Lower leg skin (tissue), 4 donors: ENCODE data around the gene KLF7. TPM values are rescaled to one million over a fixed set of nuclear protein-coding genes. Genes with fewer than 3 reads are reported as not detected.

Experiments used
- DNase-seq, 2 donors: peaks; one replicate each; pipeline ENCODE4 v3.0.0-alpha.2; 2019; ENCODE audit warnings: low spot score in 2 of 2
- H3K4me3 ChIP-seq: fragments of 200-600 bp; sonication (generic); 2 replicates; pipeline ENCODE4 v1.5.1; 2017; ENCODE audit warnings: mild to moderate bottlenecking, low read depth; ENCODE audit not compliant: poor library complexity, severe bottlenecking
- CTCF ChIP-seq, 3 donors: fragments of 450-650 bp; IDR thresholded peaks; one replicate each; pipeline ENCODE4 v1.5.1; 2016; ENCODE audit warnings: antibody characterized with exemption in 3 of 3, mild to moderate bottlenecking in 3 of 3, moderate library complexity in 2 of 3
- POLR2A ChIP-seq, 2 donors: fragments of 450-650 bp; IDR thresholded peaks; one replicate each; pipeline ENCODE4 v1.6.1; 2016 to 2017; ENCODE audit warnings: antibody characterized with exemption in 2 of 2, mild to moderate bottlenecking in 1 of 2, moderate library complexity in 1 of 2
- WGBS, 2 donors: methylation state at CpG; one replicate each; pipeline ENCODE4 v1.1.5; 2018; 5-methylcytosine and 5-hydroxymethylcytosine counted together
- intact Hi-C: fragments of 100-400 bp; cut with DNase I; formaldehyde crosslinking; loops from one replicate; pipeline ENCODE4 v1.15.0; 2023; ENCODE audit warnings: low total_unique reads
- total RNA-seq, 4 donors: library from RNA; depleted of rRNA; stranded (reverse); fragments of >200 nt; gene quantifications; one replicate each; pipeline ENCODE4 v1.1.0, GENCODE V29; 2016

KLF7 gene
- total RNA-seq, 4 donors from 2014 or later, result 10.7 to 26.4 (median 13.5) TPM

DNA sequence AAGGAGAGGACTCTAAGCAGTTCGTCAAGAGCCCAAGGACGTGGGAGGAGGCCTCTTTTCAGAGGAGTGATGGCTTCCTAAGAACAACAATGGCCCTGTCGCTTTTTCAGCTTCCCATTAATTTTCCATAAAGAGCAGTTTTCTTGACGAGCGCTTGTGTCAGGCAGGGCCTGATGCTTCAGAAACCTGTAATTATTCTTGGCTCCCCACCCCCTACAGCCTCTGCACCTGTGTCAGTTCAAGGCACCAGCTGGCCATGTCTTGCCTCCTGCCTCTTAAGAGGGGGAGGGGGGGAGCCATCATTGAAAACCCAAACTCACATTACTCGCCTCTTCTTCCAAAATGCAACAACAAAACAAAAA, 32.3 kb downstream of the KLF7 start:
- DNase-seq, result no peak
- H3K4me3 ChIP-seq, result no peak overlapping the region
- 72 to 77% methylated on average over 6 of the region's 6 CpGs for WGBS, 2 donors
- TF ChIP-seq POLR2A (IDR thresholded peaks at IDR 0.05) (no peak), CTCF (IDR thresholded peaks at IDR 0.05) (no peak)
- intact Hi-C loops, result no loop called here

DNA sequence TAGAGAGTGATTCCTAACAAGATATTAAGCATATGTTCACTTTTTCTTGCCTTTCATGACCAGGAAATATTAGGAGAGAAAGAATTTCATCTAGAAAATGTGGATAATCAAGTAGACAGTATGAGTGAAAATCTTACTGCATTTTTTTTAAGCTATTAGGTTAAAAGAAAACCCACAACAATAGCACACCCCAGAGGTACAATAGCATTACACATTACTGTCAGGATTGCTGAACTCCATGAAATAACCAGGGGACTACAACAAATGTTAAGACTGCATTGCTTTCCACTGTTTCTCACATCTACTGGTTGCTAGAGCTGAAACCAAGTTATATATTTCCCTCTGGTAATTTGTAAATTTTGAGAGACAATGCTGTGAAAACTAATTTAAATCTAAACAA, 33.7 kb downstream of the KLF7 start:
- H3K4me3 ChIP-seq, result no peak overlapping the region
- no peak for TF ChIP-seq POLR2A (IDR thresholded peaks at IDR 0.05)
- TF ChIP-seq CTCF (IDR thresholded peaks at IDR 0.05), result no peak
- DNase-seq, result no peak
- intact Hi-C loops, result no loop called here

DNA sequence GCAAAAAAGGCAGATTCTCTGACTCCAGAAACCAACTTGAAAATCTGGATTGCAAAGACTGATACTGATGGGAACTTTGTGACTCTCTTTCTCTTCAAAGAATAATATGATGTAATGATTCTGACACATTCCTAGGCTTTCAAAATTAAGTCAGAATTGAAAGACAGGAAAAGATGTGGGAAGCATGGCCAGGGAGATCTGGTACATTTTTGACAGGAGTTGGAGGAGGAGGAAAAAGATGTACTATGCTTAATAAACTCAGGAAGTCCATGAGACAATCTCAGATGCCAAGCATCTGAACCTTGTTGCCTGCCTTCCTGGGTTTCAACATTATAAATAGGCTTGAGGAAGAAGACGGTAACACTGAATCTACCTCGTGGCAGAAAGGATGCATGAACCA, 34.2 kb downstream of the KLF7 start:
- WGBS, 2 donors, result 64 to 66% methylated on average over 2 of the region's 2 CpGs
- TF ChIP-seq POLR2A (IDR thresholded peaks at IDR 0.05) (no peak), CTCF (IDR thresholded peaks at IDR 0.05) (no peak)
- H3K4me3 ChIP-seq, result no peak overlapping the region
- intact Hi-C loops, result no loop called here
- DNase-seq, result no peak

DNA sequence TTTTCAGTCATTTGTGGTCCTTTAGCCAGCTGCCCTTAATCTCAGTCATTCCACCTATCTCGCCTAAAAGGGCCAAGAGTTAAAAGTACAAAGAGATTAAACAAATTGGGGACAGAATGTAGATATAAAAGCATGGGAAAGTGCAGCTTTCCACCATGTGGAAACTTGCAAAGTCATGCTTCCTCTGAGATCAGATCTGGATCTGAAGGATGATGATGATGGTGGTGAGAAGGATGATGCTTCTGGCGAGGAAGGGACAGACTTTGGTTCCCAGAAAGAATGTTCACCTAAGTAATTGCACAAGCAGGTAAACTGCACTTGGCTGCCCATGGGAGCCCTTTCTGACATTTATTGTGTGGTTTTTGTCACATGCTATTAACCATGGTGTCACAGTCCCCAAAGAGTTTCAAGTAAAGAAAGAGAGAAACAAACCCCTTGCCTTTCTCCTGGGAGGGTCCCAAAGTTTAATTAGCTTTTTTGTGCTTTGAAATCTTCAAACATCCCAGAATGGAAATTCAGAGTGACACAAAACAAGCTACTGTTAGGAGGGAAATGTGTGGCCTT, 34.7 kb downstream of the KLF7 start:
- H3K4me3 ChIP-seq, result no peak overlapping the region
- intact Hi-C loops, result no loop called here
- TF ChIP-seq POLR2A (IDR thresholded peaks at IDR 0.05) (no peak), CTCF (IDR thresholded peaks at IDR 0.05) (no peak)
- DNase-seq, result no peak
- WGBS, 2 donors, result 75 to 93% methylated on average over 2 of the region's 2 CpGs

- H3K4me3 ChIP-seq, result no peak overlapping the region
- DNase-seq, result no peak
- intact Hi-C loops, result no loop called here
- 74 to 83% methylated on average over 4 of the region's 4 CpGs for WGBS, 2 donors
- TF ChIP-seq POLR2A (IDR thresholded peaks at IDR 0.05), result no peak
- TF ChIP-seq CTCF (IDR thresholded peaks at IDR 0.05), result no peak
These were observed 35.9 kb downstream of the KLF7 start for GRCh38 chr2:207129821-207130220.

GRCh38 chr2:207128867-207129266, 36.9 kb downstream of the KLF7 start:
- intact Hi-C loops, result no loop called here
- no peak for TF ChIP-seq CTCF (IDR thresholded peaks at IDR 0.05)
- H3K4me3 ChIP-seq, result no peak overlapping the region
- DNase-seq, result no peak
- WGBS, 2 donors, result 92 to 96% methylated on average over 4 of the region's 4 CpGs
